ENCODE data around the gene MYF5. TPM values are rescaled to one million over a fixed set of nuclear protein-coding genes. Genes with fewer than 3 reads are reported as not detected.

Gene MYF5
- total and polyA plus RNA-seq, 10 of the 15 experiments (the other 5 are each of a cell fraction or from before 2014, with no cell fraction given) = not detected

- Histone ChIP-seq H3K4me2 (ENCODE audit: control insufficient read depth, insufficient read depth) (no peak overlapping the region), H4K20me1 (ENCODE audit: control insufficient read depth, insufficient read depth) (no peaks in the 10 kb centered on the region), H3K9me3 (replicated peaks; ENCODE audit: control insufficient read depth, insufficient read depth, low read length) (no peaks in the 10 kb centered on the region), H2AFZ (ENCODE audit: control insufficient read depth, low read depth, low read length) (no peak overlapping the region), H3K27ac (ENCODE audit: control insufficient read depth, insufficient read depth) (no peak overlapping the region), H3K4me3 (no peak overlapping the region), H3K36me3 (ENCODE audit: control insufficient read depth in 2 of 2, insufficient read depth in 2 of 2, low read length in 1 of 2) (no peaks in the 10 kb centered on the region), H3K4me1 (ENCODE audit: control insufficient read depth, insufficient read depth, low read length) (no peaks in the 10 kb centered on the region), H3K27me3 (replicated peaks in 1 of 2; ENCODE audit: control insufficient read depth in 2 of 2, insufficient read depth in 2 of 2, low read length in 1 of 2) (no peaks in the 10 kb centered on the region), H3K9ac (ENCODE audit: control insufficient read depth, insufficient read depth, low read length) (no peak overlapping the region), H3K79me2 (ENCODE audit: control insufficient read depth, insufficient read depth, low read length) (no peaks in the 10 kb centered on the region)
- DNase-seq (ENCODE audit: low read depth, low spot score) (no peak), FAIRE-seq (peak; percentile 52), ATAC-seq (no peak)
- no TSS peak for BruUV-seq (replicated peaks)
- POLR2A ChIA-PET = no interaction called here
- CTCF ChIA-PET = no interaction called here
- RAD21 ChIA-PET (ENCODE audit: unreplicated experiment) = no interaction called here
- intact Hi-C loops (cut with micrococcal nuclease; ENCODE audit: unreplicated experiment) (no loop called here), in situ Hi-C loops (cut with MboI) (no loop called here)
- 46% methylated on average over 1 of the region's 1 CpG for WGBS (ENCODE audit: insufficient coverage, insufficient replicate concordance, low lambda C conversion rate, missing lambda C conversion rate)
- SMC1A ChIA-PET (ENCODE audit: uncharacterized antibody, unreplicated experiment) = no interaction called here
- TF ChIP-seq CEBPB (IDR thresholded peaks at IDR 0.05; ENCODE audit: borderline replicate concordance in 1 of 2, low read depth in 2 of 2, low read length in 2 of 2) = no peak
- TF ChIP-seq YY1 (IDR thresholded peaks at IDR 0.05; ENCODE audit: low read depth, low read length) = no peak
- TF ChIP-seq MTA2 (IDR thresholded peaks at IDR 0.05; ENCODE audit: low read depth) = no peak
- TF ChIP-seq MTA3 (IDR thresholded peaks at IDR 0.05; ENCODE audit: borderline replicate concordance, low read length) = no peak
These were observed 39.9 kb upstream of the MYF5 start for GRCh38 chr12:80676856-80677255.

GRCh38 chr12:80677994-80678393, 38.7 kb upstream of the MYF5 start:
- no peaks in the 10 kb centered on the region for H4K20me1 ChIP-seq (ENCODE audit: control insufficient read depth, insufficient read depth)
- H3K4me2 ChIP-seq (ENCODE audit: control insufficient read depth, insufficient read depth) = no peak overlapping the region
- ATAC-seq = no peak
- no peak overlapping the region for H3K4me3 ChIP-seq
- no peaks in the 10 kb centered on the region for H3K9me3 ChIP-seq (replicated peaks; ENCODE audit: control insufficient read depth, insufficient read depth, low read length)
- ChIA-PET CTCF (interaction anchor here (0.9 to 2.1 kb wide), 2 partner anchors 16 to 33 kb away, joined by 3 to 10 read pairs; no protein-coding TSS in a partner anchor), POLR2A (no interaction called here), RAD21 (ENCODE audit: unreplicated experiment) (no interaction called here), SMC1A (ENCODE audit: uncharacterized antibody, unreplicated experiment) (interaction anchor here (0.6 to 1.5 kb wide), 2 partner anchors 23 to 45 kb away, joined by 3 to 4 read pairs; no protein-coding TSS in a partner anchor)
- no TSS peak for BruUV-seq (replicated peaks)
- H3K27ac ChIP-seq (ENCODE audit: control insufficient read depth, insufficient read depth) = no peak overlapping the region
- H2AFZ ChIP-seq (ENCODE audit: control insufficient read depth, low read depth, low read length) = no peak overlapping the region
- in situ Hi-C loops (cut with MboI) (no loop called here), intact Hi-C loops (cut with micrococcal nuclease; ENCODE audit: unreplicated experiment) (no loop called here)
- WGBS (ENCODE audit: insufficient coverage, insufficient replicate concordance, low lambda C conversion rate, missing lambda C conversion rate) = 92% methylated on average over 1 of the region's 1 CpG
- no peak overlapping the region for H3K9ac ChIP-seq (ENCODE audit: control insufficient read depth, insufficient read depth, low read length)
- no peak for TF ChIP-seq HDAC2 (IDR thresholded peaks at IDR 0.05)
- no peak for TF ChIP-seq BMI1 (IDR thresholded peaks at IDR 0.05; ENCODE audit: borderline replicate concordance)
- no peak for TF ChIP-seq EP300 (IDR thresholded peaks at IDR 0.05; ENCODE audit: borderline replicate concordance in 1 of 2, control insufficient read depth in 1 of 2, low read depth in 2 of 2, low read length in 2 of 2)
- no peak for TF ChIP-seq NKRF (conservative IDR thresholded peaks at IDR 0.05)
- DNase-seq (ENCODE audit: low read depth, low spot score) = no peak
- no peaks in the 10 kb centered on the region for H3K36me3 ChIP-seq (ENCODE audit: control insufficient read depth in 2 of 2, insufficient read depth in 2 of 2, low read length in 1 of 2)
- no peak for FAIRE-seq
- H3K4me1 ChIP-seq (ENCODE audit: control insufficient read depth, insufficient read depth, low read length) = no peaks in the 10 kb centered on the region
- no peaks in the 10 kb centered on the region for H3K27me3 ChIP-seq (replicated peaks in 1 of 2; ENCODE audit: control insufficient read depth in 2 of 2, insufficient read depth in 2 of 2, low read length in 1 of 2)
- no peaks in the 10 kb centered on the region for H3K79me2 ChIP-seq (ENCODE audit: control insufficient read depth, insufficient read depth, low read length)

All from GM12878 (cell line).